DMS53 (cell line): ENCODE measurements around the gene CACNA2D1.
"Not testable (repeated sequence)": the region's sequence is repeated elsewhere in the genome, so short reads cannot be mapped to it uniquely, and the experiment has no call there.

Source experiments
- DNase-seq: peaks from one replicate; lab custom pipeline; 2025; lab: John Stamatoyannopoulos, UW

CACNA2D1 gene

DNA sequence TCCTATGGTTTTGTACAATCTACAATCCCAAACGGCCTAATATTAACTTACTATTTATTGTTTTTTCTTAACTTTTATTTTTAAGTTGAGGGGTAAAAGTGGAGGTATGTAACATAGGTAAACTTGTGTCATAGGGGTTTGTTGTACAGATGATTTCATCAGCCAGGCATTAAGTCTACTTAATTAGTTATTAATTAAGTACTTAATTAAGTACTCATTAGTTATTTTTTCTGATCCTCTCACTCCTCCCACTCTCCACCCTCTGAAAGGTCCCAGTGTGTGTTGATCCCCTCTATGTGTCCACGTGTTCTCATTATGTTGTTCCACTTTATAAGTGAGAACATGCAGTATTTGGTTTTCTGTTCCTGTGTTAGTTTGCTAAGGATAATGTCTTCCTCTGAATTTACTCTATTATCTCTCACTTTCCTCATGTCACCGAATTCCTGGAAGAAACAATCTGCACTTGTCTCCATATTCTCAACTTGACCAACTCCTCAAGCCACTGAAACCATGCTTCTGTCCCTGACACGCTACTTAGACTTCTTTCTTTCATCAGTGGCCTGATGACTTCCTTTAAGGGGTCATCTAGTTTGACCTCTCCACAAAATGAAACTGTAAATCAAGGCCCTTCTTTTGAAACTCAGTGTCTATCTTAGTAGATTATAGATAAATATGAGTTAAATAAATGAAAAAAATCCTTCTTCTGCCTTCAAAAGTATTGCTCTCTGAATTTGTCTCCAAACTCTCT, 9.1 kb downstream of the CACNA2D1 start:
- DNase-seq: no peak

DNA sequence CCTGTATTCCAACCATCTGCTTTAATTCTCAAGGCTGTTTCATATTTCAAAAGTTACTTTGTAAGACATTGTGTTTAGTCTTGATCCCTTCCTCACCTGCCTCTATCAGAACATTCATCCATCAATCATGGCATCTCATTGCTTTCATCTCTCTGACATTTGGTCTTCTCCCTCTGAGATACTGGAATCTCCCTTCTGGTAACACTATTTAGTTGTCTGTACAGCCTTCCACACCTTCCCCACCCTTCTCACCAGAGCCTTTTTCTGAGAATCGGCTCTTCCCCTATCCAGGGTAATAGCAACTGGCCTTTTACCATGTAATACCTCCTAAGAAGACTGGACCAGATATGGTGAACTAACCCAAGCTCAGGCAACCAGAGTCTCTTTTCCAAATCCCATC, 10.1 kb downstream of the CACNA2D1 start:
- no peak for DNase-seq

DNA sequence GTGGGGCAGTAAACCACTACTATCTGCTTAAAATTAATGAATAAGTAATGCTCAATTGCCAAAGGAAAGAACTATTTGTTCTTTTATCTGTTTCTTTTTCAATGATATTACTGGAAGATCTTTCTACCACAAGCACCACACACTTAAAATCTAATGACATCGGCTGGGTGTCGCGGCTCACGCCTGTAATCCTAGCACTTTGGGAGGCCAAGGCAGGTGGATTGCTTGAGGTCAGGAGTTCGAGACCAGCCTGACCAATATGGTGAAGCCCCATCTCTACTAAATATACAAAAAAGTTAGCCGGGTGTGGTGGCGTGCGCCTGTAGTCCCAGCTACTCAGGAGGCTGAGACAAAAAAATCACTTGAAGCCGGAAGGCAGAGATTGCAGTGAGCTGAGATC, 10.8 kb downstream of the CACNA2D1 start:
- not testable (repeated sequence) for DNase-seq

DNA sequence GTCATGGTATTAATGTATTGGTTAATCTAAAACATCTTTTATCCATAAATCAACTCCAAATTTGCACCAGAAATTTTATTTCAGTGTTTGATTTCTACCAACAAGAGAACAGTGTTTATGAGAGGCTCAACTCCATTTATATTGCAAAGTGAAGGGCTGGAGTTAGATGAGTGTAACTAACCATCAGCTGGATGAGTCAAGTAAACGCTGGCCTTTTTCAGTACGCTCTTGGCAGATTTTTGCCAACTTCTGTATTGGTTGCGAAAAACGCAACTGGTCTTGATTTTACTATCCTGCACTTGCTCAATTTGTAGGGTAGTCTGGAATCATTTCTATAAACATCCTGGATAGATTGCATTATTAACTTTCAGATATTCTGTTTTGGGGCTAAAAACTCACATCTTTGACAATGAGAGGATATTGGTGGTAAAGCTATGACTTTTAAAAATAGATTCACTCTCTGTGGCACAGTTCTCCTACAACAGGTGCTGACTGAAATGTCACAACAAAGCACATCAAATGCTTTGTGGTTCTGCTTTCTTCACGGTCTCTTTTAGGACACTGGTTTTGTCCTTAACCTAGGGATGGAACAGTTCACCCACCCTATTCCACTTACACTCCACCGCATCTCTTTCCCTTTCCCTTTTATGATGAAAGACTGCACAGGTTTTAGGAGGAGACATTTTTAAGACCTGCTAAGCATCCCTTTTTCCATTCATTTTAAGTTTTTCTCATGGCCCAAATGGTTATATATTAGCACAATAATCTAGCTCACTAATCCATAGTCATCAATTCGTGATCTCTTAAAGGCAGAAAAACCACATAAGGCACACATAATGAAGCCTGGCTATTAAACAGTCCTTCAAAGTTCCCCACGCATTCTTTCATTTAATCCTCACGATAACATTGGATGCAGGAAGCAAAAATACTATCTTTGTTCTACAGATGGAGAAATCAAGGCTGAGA, 12.8 kb downstream of the CACNA2D1 start:
- no peak for DNase-seq

DNA sequence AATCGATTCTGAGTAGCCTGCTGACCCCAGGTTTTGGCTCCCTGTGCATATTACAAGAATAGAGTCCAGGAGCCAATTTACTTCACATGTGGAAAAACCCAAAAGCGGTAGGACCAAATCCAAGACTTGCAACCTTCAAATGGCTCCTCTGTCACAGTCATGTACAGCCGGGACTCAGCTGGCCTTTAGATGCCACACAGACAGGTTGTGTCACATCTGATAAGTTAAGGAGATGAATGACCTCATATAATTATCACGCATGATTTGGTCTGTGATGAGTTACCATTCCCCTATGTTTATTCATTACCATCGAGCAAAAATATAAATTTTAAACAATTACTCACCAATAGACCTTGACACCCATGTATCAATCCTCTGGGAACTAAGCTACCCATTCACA, 14.2 kb downstream of the CACNA2D1 start:
- no peak for DNase-seq

DNA sequence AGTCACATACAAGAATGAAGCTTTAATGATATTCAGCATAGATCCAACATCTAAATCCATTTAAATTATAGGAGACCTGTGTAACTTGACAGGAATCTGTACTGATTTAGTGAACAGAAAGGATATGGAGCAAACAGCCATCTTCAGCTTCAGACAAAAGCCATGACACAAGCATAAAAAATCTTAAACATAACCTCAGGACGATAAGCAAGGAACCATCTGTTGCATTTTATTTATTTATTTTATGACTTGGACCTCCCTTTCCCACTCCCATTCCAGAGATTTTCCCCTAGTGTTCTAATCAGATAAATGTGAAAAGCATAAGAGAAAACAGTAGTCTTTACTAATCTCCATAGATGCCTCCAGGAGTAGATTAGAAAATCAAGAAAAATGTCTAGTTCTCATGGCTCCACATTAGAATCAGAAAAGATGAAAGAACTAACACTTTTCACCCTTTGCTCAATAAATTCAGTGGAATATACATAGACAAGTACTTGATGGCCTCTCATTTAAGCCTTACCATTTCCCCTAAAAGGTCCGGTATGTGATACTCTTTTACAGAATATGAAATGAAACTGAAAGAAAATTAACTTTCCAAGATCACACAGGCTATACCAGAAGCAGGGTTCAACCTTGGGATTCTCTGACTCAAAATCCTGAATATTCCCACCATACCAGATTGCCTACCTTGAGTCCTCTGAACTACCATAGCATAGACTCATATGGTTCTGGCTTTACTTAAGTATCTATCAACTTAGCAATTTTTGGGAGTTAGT, 15.2 kb downstream of the CACNA2D1 start:
- DNase-seq: no peak

DNA sequence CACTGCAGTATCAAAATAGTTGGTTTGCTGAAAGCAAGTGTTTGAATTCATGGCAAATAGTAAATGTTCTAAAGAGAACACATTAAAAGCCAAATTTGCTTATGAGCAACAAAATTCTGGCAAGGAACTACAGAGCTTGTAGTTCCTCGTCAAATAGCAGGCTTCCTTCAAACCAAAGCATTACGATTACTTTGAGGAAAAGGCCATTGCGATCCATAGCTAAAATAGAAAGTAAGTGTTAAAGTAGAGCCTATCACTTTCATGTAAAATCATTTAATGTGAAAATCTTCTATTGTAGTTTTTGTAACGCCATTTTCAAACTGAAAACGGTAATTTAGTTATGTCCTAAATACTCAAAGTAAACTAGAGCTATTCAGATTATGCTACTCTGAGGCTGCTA, 20.1 kb downstream of the CACNA2D1 start:
- DNase-seq: no peak

DNA sequence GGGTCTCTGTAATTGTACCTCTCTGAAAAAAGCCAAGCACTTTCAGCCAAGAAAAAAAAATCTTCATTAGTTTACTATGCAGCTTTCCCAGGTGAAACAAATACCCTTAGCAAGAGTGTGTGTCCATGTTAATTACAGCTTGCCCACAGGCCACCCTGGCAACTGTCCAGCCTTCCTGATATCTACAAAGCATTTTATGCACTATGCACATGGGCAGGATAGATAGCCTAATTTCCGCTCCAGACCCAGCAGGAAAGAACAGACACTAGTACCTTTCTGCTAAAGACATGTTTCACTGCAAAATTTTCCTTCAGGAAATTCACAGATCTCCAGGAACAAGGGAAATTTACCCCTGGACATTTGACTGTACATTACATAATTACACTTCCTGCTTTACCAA, 24.4 kb downstream of the CACNA2D1 start:
- no peak for DNase-seq

DNA sequence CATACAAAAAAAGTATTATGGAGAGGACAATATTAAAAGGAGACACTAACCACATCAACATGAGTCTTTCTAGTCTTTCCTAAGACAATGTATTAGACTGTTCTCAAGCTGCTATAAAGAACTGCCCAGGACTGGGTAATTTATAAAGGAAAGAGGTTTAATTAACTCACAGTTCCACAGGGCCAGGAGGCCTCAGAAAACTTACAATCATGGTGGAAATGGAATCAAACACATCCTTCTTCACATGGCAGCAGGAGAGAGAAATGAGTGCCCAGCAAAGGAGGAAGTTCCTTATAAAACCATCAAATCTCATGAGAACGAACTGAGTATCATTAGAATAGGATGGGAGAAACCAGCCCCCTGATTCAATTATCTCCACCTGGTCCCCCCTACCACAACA, 25.7 kb downstream of the CACNA2D1 start:
- no peak for DNase-seq

DNA sequence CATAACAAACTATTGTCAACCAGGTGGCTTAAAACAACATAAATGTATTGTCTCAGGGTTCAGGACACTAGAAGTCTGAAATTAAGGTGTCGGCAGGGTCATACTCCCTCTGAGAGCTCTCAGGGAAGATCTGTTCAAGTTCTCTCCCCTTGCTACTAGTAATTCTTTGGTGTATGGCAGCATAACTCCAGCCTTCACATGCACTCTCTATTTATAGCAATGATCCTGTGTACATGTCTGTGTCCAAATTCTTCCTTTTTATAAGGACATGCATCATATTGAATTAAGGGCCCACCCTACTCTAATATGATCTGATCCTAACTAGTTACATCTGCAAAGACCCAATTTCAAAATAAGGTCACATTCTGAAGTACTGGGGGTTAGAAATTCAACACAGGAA, 27.2 kb downstream of the CACNA2D1 start:
- DNase-seq: no peak

DNA sequence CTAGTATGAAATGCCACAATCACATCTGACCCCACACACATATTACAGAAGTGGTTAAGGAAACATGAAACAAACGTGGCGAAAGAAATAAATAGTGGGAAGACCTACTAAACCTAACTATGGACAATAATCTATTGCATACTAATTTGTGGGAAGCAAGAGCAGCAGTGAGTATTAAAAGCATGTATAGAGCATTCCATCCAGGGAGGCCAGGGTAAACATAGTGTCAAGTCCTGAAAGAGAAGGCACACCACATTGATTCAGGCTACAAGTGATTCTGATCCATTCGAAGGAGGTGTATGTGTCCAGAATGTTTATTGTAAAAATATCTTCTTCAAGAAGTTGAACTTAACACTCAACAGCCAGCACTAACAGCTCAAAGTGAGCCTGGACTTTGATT, 29.2 kb downstream of the CACNA2D1 start:
- DNase-seq: no peak

DNA sequence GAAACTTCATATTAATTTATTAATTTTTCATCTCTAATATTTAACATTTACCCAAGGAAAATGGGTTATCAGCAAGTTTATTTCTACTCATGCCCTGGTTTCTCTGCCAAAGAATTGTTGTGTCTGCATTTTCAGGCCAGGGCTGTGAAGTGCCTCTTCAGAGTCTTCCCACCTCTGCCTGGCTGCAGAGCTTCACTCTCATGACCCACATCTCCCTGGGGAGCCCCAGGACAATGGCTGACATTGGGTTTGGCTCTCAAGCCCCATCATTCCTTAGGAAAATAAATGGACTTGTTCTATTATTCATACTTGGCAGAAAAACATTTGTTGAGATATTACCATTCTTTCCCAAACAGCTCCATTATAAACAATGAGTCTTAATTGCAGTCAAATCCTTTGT, 30.3 kb downstream of the CACNA2D1 start:
- DNase-seq: peak; percentile 12

DNA sequence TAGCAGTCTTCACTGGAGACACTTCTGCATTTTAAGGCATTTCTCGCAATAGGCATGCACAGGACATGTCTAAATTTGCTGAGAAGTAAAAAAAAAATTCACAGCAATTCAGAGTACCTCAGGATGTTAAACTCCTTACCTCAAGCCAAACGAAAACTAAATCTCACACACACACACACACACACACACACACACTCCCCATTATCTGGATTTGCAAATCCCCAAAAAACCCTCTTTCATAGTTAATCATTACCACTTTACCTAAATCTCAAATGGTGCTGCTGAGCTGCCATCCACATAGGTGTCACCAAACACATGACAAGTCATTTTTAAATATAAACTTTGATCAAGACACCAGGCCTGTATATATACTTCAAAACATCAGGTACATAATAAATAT, 31.8 kb downstream of the CACNA2D1 start:
- DNase-seq: no peak

DNA sequence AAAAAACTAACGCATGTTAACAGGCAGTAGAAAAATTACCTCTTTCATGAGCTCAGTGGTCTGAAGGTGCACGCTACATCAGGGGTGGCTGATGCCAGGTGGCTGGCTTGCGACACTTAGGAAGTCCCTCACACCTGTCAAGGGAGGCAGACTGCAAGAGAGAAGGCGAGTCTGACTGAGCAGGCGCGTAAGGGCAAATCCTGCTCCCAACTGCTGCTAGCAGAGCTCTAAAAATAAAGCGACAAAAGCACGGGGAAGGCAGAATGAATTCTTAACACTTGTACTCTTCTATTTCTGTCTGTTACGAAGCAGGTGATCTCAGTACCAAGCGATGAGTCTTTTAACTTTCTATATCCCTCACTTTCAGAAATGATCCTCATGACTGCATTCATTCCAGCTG, 33.1 kb downstream of the CACNA2D1 start:
- peak; percentile 95 for DNase-seq

DNA sequence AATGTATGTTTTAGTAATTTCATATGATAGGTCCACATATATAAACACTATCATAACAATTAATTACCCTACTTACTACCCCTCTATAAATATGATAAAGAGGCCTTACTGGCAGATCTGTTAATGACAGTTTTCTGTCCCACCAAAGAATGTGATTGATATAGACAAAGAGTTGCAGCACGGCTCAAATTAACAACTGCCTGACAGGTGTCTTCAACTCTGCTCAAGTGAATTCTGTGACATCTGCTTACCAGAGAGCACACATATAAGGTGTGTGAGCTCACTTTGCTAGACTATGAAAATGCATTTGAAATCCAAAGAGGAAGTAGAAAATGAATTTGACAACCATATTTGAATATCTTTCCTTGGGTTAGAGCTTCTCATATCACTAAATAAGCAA, 36.6 kb downstream of the CACNA2D1 start:
- DNase-seq: peak; percentile 41

DNA sequence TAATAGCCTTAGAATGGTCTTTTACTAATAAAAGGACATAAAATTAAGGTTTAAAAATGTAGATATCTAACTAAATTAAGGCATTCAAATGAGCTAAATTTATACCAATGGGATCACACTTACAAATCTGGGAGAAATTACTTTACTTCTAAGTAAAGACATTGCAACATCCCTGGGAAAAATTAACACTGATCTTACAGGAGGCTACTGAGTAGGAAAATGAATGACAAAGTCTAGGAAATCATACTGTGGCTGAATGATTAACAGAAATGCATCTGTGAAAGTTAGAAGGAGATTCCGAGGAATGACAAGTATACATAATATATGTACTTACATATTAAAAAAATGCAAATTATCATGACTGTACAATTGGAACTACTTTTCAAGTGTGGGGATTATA, 38.3 kb downstream of the CACNA2D1 start:
- DNase-seq: no peak

DNA sequence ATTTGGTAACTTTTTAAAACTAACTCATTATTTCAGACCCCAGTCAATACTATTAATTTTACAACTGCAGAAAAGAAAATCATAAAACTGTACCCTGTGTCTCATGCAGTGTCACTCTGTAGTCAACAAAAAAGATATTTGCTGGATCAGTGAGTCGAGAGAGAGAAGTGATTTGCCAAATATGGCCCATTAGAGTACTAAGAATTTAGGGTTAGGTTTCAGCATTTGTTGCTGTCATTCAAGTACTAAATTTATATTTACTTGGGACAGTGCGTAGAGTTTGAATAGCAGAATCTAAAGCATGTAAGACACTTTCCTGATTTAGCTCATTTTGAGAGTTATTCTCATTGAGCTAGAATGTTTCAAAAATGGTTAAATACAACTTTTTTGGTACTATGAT, 38.9 kb downstream of the CACNA2D1 start:
- no peak for DNase-seq

DNA sequence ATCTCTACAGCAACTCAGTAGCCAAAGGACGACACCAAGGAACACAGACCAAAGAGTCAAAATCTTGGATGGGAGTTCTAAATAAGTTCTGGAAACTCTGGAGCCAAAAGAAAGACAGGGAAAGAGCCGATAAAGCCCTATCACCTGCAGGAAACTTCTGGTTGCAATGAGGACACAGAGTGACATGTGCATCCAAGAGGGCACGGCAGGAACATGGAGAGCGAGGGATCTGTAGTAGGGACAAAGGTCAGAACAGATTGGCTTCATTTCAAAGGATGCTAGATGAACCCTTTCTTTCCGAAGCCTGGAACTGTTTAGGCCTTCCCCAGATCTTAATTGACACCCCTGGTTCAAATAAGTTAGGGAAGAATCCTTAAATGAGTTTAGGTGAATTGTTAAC, 39.5 kb downstream of the CACNA2D1 start:
- no peak for DNase-seq

DNA sequence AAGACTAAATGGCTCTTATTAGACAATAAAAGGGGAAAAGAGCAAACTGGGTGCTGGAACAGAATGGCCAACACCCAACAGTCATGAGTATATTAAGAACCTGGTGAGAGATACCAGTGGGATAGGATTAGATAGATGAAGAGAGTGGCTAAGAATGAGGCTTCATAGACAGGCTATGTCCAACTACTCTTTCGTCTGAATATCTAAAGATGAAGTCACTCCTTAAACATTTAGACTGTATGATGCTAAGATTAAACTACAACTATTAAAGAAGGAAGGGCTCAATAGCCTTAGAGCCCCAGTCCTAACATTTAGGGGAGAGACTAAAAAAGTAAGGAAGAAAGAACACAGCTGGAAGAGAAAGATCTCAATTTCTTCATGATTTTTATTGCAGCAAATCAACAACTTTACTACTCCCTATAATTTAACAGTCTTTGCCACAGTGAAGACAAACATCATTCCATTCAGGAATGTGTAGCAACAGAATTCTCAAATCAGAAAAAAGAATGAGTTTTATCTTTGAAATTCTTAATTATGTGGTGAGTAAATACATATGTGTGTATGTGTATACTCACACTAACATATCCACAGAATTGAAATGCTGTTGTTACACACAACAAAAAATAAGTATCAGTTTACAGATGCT, 45.6 kb downstream of the CACNA2D1 start:
- DNase-seq: no peak

DNA sequence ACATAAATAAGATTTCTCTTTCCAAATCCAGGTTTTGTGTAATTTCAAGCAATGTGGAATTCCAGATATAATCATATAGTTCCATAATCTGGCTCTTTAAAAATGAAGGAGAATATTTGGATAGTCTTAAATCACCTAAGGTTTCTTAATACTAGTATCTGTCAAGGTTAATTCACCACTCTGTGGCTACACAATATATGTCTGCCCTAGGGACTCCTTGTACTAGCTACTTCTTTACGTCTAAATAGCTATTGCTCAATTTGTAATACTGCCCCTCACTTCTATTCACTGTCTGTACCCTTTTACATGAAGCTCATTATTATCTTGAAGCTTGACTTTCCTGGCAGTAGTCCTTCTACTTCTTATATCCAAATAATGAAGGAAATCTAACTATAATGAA, 47.2 kb downstream of the CACNA2D1 start:
- no peak for DNase-seq

DNA sequence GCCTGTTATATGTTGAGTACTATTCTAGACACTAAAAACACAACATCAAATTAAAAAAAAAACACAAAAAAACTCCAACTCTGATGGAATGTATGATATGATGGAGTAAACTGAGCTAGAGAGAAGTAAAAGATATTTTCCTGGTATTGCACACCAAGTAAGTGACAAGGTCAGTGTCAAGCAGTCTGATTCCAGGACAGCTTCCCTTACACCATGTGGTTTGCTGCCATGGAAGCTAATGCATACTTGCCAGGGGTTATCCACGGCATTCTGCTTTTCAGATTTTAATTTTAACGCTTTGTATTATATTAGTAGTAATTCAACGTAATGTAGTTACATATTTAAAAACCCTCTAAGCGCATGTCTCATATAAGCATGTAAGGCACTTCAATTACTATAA, 48.4 kb downstream of the CACNA2D1 start:
- DNase-seq: no peak

DNA sequence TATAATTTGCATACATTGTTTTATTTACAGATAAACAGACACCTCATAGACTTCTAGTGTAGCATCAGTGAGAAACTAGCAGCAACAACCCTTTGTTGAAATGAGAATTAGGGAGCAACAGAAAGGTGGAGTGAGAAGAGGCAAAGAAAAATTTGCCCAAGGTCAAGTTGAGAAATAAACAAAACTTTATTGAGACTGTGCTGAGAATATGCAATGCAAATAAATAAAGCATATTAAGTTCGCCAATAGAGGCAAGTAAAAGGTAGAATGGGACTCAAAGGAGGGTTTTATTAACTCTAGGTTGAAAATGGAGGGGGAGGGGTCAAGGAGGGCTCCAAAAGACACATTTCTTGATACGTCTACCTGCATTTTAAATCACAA, 49.7 kb downstream of the CACNA2D1 start:
- DNase-seq: no peak
